ENCODE results near the gene CCDC32.

The CCDC32 gene

DNA sequence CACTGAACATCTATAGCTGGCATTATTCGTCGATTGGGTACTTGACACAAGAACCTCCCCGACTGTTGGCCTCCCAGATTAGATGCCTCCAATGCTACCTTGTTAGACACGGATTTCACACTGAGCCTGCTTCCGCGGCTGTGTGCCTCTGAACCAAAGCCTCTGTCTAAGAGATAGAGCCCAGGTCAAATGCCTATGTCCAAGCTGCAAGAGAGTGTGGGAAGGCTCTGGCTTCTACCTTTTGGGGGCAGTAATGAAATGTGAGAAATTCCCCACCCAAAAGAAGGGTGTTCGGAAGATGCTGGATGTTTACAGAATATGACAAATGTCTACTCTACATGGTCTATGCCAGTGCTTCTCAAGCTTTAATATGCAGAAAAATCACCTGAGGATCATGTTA is 2.3 kb upstream of the CCDC32 start:
- no peak for DNase-seq (ENCODE audit: low read depth in 1 of 2, low spot score in 1 of 2)

DNA sequence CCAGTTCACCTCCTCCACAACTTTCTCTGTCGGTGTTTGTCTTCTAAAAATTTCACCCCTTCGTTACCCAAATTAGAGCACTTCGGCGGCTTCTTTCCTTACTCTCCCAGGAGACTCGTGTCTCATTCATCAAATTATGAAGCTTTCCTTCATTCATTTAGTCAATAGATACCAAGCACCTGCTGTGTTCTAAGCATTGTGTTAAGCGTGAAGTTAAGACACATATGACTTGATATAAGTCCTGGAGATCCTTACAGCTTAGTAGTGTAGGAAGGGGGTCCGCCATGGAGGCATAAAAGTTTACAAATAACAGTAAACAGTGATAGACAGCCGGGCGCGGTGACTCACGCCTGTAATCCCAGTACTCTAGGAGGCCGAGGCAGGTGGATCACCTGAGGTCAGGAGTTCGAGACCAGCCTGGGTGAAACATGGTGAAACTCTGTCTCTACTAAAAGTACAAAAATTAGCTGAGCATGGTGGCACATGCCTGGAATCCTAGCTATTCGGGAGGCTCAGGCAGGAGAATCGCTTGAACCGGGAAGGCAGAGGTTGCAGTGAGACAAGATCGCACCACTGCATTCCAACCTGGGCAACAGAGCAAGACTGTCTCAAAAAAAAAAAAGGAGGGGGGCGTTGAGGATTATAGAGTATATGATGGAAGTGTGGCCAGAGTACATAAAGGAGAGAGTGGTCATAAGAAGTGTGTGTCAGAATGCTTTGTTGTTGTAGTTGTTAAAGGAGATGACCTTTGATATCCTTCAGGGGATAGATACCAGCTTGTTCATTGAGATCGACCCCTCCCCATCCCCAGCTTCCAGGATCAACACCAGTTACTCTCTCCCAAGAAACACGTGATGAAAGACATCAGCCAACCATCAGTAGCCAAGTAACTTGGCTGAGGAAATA is 744 bp upstream of the CCDC32 start:
- DNase-seq (ENCODE audit: low read depth in 1 of 2, low spot score in 1 of 2), result no peak

- DNase-seq (ENCODE audit: low read depth in 1 of 2, low spot score in 1 of 2), result no peak
These were observed 1.4 kb downstream of the CCDC32 start for GRCh38 chr15:40563426-40563825.

DNA sequence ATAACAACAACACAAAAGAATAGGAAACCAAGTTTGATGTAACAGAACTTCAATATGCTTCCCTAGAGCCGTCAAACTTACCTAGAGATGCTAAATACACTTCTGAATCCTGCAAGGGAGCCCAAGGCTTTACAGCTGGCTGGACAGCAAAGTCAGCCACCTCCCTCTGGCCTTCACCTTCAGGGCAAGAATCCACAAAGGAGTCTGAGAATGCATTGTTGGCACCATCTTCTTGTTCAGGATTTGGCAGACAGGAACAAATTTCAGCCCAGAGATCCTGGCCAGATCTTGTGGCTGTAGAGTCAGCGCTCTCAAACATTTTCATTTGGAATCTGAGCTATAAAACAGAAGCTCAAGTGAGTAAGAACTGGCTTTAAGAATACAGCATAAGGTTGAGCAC is 2.2 kb downstream of the CCDC32 start:
- DNase-seq (ENCODE audit: low read depth in 1 of 2, low spot score in 1 of 2), result no peak

GRCh38 chr15:40558952-40559742 is 5.7 kb downstream of the CCDC32 start:
- no peak for DNase-seq (ENCODE audit: low read depth in 1 of 2, low spot score in 1 of 2)

DNA sequence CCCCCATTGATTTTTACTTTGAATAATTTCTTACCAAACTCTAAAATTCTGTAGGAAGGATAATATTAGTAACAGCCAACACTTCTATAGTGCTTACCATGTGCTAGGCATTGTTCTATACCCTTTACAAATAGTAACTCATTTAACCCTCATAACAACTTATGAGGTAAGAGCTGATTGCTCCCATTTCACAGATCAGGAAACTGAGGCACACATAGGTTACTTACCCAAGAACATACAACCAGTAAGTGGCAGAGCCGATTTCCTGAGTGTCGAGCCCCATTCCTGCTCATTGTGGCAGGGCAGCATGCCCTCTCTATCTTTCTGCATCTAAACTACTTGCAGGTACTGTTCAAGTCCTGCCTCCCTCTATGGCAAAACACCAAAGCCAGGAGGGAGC is 9.0 kb downstream of the CCDC32 start:
- no peak for DNase-seq (ENCODE audit: low read depth in 1 of 2, low spot score in 1 of 2)

GRCh38 chr15:40554161-40554525 is 10.7 kb downstream of the CCDC32 start:
- DNase-seq (ENCODE audit: low read depth in 1 of 2, low spot score in 1 of 2), result no peak

GRCh38 chr15:40550341-40551037 is 14.4 kb downstream of the CCDC32 start:
- no peak for DNase-seq (ENCODE audit: low read depth in 1 of 2, low spot score in 1 of 2)

DNA sequence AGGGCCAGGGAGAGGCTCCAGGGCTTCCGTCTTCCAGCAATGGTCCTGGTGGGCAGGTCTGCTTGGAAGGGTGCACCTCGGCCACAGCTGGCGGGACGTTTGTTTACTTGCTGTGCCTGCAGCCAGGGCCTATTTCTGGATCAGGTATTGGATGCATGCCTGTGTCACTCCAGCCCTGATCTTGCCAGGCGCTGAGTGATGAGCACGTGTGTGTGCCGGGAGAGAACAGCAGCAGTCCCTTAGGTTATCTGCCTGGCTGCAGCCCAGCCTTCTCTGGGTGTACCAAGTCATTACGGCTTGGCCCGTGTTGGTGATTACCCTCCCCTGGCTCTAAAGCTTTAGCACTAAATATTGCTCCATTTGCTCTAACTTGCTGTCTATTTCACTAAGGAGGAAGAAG is 14.9 kb downstream of the CCDC32 start:
- no peak for DNase-seq (ENCODE audit: low read depth in 1 of 2, low spot score in 1 of 2)

DNA sequence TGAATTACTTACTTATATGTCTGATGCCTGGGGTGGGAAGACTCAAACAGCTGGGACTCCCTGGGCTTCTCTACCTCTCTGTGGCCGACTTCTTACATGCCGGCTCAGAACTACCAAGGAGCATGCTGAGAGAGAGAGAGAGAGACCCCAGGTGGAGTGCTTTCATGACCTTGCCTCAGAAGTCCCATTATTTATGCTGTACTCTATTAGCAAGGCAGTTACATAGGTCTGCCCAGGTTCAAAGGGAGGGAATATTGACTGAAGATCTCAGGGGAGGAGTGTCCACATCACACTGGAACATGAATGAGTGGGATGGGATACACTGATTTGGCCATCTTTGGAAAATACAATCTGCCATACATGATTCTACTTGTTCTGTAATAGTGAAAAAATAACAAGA is 16.2 kb downstream of the CCDC32 start:
- DNase-seq (ENCODE audit: low read depth in 1 of 2, low spot score in 1 of 2), result no peak

DNA sequence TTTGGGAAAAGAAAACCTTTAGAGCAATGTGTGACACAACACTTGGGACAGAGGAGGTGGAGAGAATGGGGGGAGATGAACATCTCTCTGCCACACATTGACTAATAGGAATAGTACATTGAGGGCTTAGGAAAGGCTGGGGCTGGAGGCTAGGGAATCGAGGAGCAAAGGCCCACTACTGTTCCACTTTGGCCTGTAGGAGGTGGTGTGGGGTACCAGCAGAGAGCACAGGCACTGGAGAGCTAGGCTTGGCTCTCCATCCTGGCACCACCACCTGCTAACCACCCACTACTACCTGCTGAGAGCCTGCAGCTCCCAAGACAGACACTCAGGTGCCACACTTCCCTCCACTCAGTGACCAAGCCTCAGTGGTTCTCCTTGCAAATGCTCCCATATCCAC is 19.4 kb downstream of the CCDC32 start:
- DNase-seq (ENCODE audit: low read depth in 1 of 2, low spot score in 1 of 2), result no peak

DNA sequence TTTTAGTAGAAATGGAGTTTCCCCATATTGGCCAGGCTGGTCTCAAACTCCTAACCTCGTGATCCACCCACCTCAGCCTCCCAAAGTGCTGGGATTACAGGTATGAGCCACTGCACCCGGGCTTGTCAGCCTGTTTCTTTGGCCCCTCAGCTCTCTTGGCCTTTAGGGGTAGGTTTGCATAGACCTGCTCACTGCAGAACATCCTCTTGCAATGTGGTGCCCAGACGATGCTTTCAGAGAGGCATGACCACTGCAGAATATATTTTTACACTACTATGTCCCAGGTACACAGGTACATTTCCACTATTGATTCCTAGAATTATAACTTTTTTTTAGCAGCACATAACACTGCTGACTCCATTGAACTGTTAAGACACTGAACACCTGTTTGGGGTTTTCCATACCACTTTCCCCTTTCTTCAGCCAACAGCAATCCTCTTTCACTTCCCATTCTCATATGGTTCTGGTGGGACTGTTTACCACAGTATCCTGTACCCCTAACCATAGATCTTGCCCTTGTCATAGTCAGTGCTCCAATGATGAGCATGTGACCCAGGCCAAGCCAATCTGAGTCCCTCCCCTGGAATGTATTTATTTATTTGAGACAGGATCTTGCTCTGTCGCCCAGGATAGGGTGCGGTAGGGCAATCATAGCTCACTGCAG is 21.1 kb downstream of the CCDC32 start:
- no peak for DNase-seq (ENCODE audit: low read depth in 1 of 2, low spot score in 1 of 2)

- no peak for DNase-seq (ENCODE audit: low read depth in 1 of 2, low spot score in 1 of 2)
These were observed 21.8 kb downstream of the CCDC32 start for GRCh38 chr15:40543082-40543481.

GRCh38 chr15:40538976-40539375 is 25.9 kb downstream of the CCDC32 start:
- DNase-seq (ENCODE audit: low read depth in 1 of 2, low spot score in 1 of 2), result no peak

DNA sequence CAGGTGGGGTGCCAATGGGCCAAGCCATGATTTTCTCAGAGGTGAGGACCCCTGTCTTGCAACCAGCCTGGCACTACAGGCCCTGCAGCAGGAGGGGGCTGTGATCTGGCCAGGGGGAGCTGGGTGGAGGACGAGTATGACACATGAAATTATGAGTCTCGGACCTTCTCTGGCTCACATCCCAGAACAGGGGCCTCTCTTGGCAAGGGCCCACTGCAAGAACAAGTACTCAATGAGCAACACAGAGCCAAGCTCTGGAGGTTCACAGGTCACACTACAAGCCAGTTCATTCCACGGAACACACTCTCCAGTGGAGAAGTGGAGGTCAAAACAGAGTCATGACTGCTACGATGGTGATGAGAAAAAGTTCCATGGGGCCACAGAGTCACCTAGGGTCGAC is 28.3 kb downstream of the CCDC32 start:
- DNase-seq (ENCODE audit: low read depth in 1 of 2, low spot score in 1 of 2), result no peak

- DNase-seq (ENCODE audit: low read depth in 1 of 2, low spot score in 1 of 2), result no peak
These were observed 30.5 kb downstream of the CCDC32 start for GRCh38 chr15:40534371-40534770.

DNA sequence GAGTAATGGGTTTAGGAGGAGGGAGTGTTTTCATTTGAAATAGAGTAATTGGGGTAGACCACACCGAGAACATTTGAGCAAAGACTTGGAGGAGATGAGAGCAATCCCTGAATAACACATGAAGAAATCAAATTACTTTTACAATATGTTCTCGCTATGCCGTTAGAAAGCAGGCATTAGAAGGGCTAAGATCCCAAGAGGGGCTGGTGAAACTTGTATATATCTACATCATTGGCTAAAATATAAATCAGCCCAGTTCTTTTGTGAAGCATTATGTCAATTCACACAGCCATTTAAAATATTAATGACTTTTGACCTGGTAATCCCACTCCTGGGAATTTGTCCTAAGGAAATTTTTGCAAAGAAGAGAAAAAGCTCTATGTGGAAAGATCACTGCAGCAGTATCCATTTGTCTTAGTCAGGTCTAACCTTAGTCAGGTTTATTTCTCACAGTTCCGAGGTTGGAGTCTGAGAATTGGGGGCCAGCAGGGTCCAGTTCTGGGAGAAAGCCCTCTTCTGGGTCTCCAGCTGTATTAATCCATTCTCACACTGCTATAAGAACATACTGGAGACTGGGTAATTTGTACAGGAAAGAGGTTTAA is 31.0 kb downstream of the CCDC32 start:
- DNase-seq (ENCODE audit: low read depth in 1 of 2, low spot score in 1 of 2), result no peak

DNA sequence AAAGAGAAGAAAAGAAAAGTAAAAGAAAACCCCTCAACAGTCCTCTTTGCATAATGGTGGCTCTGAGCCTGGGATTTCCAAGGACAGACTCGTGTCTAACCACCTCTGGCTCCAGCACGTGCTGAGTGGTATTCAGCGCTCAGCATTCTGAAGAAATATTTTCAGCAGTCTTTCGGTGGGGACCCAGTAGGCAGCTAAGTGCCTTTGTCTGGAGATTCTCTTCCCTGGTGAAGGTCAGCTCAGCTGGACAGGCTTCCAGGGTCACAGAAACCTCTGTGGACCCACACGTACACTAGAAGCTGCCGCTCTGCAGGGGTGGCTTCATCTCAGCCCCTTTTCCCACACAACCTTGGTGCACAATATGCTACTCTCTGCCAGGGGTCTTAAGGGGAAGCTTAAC is 36.0 kb downstream of the CCDC32 start:
- DNase-seq (ENCODE audit: low read depth in 1 of 2, low spot score in 1 of 2), result no peak

- no peak for DNase-seq (ENCODE audit: low read depth in 1 of 2, low spot score in 1 of 2)
These were observed 39.0 kb downstream of the CCDC32 start for GRCh38 chr15:40525855-40526254.

DNA sequence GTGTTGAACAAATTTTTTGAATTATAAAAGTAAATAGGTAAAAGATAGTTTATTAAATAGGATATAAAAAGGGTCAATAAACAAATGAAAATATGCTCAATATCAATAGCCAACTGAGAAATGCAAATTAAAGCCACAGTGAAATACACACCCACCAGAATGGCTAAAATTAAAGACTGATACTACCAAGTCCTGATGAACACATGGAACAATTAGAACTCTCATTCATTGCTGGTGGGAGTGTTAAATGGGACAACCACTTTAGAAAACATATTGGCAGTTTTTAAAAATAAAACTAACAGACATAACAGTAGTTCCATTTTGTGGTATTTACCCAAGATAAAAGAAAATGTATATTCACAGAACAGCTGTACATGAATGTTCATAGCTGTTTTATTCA is 41.2 kb downstream of the CCDC32 start:
- DNase-seq (ENCODE audit: low read depth in 1 of 2, low spot score in 1 of 2), result no peak

DNA sequence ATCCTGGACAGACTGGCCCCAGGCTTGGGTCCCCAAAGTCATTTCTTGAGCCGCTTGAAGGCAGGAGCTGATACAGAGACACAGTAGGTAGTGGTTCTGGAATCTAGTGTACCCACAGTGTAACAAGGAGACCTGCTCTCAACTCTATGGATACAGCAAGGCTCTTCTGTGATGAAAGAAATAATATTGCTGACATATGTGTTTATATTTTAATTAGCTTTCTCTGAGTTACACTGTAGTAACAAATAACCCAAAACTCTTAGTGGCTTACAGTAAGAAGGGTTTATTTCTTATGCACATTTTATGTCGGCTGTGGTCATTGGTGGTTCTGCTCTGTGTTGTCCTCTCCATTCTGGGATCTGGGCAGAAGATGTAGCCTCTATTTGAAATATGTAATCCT is 48.5 kb downstream of the CCDC32 start:
- no peak for DNase-seq (ENCODE audit: low read depth in 1 of 2, low spot score in 1 of 2)
